ENCODE data around the gene CEP97. TPM values are rescaled to one million over a fixed set of nuclear protein-coding genes. Genes with fewer than 3 reads are reported as not detected.

The CEP97 gene
- total RNA-seq, 6 experiments from 2014 or later, result 10.6 to 17.4 (median 14.0) TPM

DNA sequence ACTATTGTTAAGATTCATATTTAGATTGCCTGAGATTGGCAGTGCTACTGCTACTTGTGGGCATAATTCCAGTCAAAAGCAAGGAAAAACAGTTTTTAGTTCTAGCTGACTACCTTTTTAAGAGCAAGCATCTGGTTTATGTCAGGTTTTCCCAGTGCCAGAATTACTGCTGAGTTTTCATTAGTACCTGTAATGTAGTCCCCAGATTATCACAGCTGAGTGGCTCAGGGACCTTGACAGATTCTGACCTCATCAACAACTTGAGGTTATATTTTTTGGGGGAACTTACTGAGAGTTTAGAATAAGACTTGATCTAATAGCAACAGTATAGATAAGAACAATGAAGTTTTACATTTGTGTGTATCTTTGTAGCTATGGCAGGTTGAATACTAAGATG is 85.6 kb downstream of the CEP97 start:
- Mint-ChIP-seq H3K36me3 (ENCODE audit: low read depth) (peaks cover 6% of the 10 kb centered on the region), H3K27me3 (ENCODE audit: insufficient read depth) (no peaks in the 10 kb centered on the region), H3K9me3 (no peaks in the 10 kb centered on the region), H3K4me3 (peak overlapping the region; percentile 60; the same call in 1 of the 2 replicates), H3K4me1 (ENCODE audit: low read depth) (peaks cover 50% of the 10 kb centered on the region), H3K27ac (peak overlapping the region; percentile 84)
- TF ChIP-seq, protein P1, sequence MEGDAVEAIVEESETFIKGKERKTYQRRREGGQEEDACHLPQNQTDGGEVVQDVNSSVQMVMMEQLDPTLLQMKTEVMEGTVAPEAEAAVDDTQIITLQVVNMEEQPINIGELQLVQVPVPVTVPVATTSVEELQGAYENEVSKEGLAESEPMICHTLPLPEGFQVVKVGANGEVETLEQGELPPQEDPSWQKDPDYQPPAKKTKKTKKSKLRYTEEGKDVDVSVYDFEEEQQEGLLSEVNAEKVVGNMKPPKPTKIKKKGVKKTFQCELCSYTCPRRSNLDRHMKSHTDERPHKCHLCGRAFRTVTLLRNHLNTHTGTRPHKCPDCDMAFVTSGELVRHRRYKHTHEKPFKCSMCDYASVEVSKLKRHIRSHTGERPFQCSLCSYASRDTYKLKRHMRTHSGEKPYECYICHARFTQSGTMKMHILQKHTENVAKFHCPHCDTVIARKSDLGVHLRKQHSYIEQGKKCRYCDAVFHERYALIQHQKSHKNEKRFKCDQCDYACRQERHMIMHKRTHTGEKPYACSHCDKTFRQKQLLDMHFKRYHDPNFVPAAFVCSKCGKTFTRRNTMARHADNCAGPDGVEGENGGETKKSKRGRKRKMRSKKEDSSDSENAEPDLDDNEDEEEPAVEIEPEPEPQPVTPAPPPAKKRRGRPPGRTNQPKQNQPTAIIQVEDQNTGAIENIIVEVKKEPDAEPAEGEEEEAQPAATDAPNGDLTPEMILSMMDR (IDR thresholded peaks at IDR 0.05), result no peak
- no peak for DNase-seq

DNA sequence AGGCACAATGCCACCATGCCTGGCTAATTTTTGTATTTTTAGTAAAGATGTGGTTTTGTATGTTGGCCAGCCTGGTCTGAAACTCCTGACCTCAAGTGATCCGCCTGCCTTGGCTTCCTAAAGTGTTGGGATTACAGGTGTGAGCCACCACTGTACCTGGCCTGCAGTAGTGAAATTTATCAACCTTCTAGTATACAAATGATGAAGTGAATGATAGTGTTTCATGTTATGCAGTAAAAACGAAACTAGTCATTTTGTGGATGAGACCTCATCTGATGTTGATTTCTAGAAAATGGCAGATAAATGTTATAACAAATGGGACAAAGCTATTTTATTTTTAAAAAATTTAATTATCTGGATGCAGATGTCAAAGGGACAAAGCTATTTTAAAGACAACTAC is 87.5 kb downstream of the CEP97 start:
- H3K4me3 Mint-ChIP-seq, result no peak overlapping the region
- H3K4me1 Mint-ChIP-seq (ENCODE audit: low read depth), result peaks cover 59% of the 10 kb centered on the region
- peaks cover 6% of the 10 kb centered on the region for H3K36me3 Mint-ChIP-seq (ENCODE audit: low read depth)
- H3K27ac Mint-ChIP-seq, result no peak overlapping the region
- no peaks in the 10 kb centered on the region for H3K9me3 Mint-ChIP-seq
- TF ChIP-seq, protein P1 (IDR thresholded peaks at IDR 0.05), result no peak
- no peak for DNase-seq
- H3K27me3 Mint-ChIP-seq (ENCODE audit: insufficient read depth), result no peaks in the 10 kb centered on the region

DNA sequence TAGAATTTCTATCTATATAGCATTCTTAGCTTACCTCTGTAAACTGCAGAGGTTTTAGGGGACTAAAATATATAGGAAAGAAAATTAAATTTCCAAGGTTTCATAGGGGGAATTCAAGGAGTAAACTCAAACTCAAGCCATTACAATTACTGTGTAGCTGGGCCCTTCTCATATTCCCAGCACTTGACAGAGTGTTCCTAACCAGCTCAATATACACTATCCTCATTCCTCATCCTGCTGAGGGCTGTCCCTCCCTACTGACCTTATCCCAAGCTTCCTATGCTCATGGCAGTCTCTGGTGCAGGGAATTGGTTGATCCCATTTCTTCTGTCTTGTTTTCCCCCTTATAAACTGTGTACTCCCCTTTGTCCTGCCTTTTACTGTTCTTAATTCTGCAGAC is 88.5 kb downstream of the CEP97 start:
- peaks cover 65% of the 10 kb centered on the region for H3K4me1 Mint-ChIP-seq (ENCODE audit: low read depth)
- no peaks in the 10 kb centered on the region for H3K9me3 Mint-ChIP-seq
- peaks cover 13% of the 10 kb centered on the region for H3K36me3 Mint-ChIP-seq (ENCODE audit: low read depth)
- H3K27ac Mint-ChIP-seq, result peak overlapping the region; percentile 52
- H3K27me3 Mint-ChIP-seq (ENCODE audit: insufficient read depth), result no peaks in the 10 kb centered on the region
- TF ChIP-seq, protein P1 (IDR thresholded peaks at IDR 0.05), result no peak
- DNase-seq, result no peak
- no peak overlapping the region for H3K4me3 Mint-ChIP-seq

DNA sequence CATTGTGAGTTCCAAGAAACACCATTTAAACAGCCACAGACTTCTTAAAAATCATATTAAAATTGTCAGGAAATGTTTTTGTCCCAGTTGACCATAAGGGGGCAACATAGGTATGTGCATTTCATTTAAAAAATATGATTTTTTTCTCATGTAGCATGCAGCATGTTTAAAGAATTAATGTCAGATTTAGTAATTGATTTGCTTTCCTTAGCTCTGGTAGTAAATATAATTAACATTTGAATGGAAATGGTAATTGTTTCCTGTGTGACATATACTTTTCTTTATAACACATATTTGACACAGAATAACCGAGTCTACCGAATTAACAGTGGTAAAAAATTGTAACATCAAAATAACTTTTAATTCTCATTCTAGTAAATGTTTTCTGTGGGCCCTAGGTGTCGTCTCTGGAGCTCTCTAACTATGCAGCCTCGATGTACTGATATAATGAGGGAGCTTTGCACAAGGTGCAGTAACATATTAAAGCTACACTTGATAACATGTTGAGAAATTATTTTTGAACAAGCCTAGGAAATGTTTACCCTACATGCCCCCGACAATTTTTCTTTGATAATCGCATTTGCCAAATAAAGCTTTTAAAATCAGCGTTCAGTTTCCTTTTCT is 89.5 kb downstream of the CEP97 start:
- TF ChIP-seq, protein P1 (IDR thresholded peaks at IDR 0.05), result peak; percentile 89
- H3K4me3 Mint-ChIP-seq, result no peak overlapping the region
- H3K27ac Mint-ChIP-seq, result peak overlapping the region; percentile 38
- no peaks in the 10 kb centered on the region for H3K27me3 Mint-ChIP-seq (ENCODE audit: insufficient read depth)
- peak; percentile 30 for DNase-seq
- peaks cover 62% of the 10 kb centered on the region for H3K4me1 Mint-ChIP-seq (ENCODE audit: low read depth)
- H3K9me3 Mint-ChIP-seq, result no peaks in the 10 kb centered on the region
- H3K36me3 Mint-ChIP-seq (ENCODE audit: low read depth), result peaks cover 13% of the 10 kb centered on the region

DNA sequence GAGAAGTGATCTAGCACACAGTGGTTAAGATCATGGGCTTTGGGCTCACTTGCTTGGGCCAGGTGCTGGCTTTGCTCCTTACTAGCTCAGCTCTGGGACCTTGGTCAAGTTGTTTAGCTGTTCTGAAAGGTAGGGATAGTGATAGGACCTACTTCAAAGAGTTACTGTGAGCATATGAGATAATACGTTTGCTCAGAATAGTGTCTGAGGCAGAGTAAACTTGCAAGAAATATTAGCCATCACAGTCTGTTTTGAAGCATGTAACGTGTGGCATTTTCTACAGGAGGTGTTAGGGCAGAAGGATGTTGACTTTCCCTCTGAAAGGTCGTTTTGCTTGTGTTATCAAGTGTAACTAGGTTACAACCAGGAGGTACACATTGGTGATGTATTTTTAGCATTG is 90.4 kb downstream of the CEP97 start:
- TF ChIP-seq, protein P1 (IDR thresholded peaks at IDR 0.05), result no peak
- H3K27ac Mint-ChIP-seq, result peak overlapping the region; percentile 52

More for the DNA sequence above, 90.4 kb downstream of the CEP97 start:
- Mint-ChIP-seq H3K36me3 (ENCODE audit: low read depth) (peaks cover 13% of the 10 kb centered on the region), H3K9me3 (no peaks in the 10 kb centered on the region), H3K4me3 (no peak overlapping the region), H3K27me3 (ENCODE audit: insufficient read depth) (no peaks in the 10 kb centered on the region), H3K4me1 (ENCODE audit: low read depth) (peaks cover 53% of the 10 kb centered on the region)
- no peak for DNase-seq

Data from HFFc6 (cell line).